ENCODE data around the gene PROC.
"Not testable (repeated sequence)": the region's sequence is repeated elsewhere in the genome, so short reads cannot be mapped to it uniquely, and the experiment has no call there.

PROC gene

DNA sequence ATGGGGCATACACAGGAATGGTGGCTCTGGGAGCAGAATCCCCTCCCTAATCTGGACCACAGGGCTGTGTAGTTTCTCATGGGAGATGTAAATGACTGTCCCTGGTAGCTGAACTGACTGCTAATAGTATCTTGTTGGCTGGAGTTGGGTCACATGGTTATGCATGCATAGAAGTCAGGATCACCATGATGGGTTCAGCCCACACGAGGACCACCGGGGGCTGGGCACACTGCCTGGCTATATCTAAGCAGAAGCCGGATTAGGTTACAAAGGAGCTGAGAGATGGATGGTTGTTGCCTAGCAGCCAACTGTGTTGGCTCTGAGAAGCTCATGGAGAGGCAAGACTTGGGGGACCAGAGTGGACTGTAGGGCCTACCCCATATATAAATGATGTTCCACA lies 23.7 kb upstream of the PROC start:
- no peak for DNase-seq (ENCODE audit: low spot score)

- no peak for DNase-seq (ENCODE audit: low spot score)
These were observed 20.5 kb upstream of the PROC start for GRCh38 chr2:127397568-127398238.

DNA sequence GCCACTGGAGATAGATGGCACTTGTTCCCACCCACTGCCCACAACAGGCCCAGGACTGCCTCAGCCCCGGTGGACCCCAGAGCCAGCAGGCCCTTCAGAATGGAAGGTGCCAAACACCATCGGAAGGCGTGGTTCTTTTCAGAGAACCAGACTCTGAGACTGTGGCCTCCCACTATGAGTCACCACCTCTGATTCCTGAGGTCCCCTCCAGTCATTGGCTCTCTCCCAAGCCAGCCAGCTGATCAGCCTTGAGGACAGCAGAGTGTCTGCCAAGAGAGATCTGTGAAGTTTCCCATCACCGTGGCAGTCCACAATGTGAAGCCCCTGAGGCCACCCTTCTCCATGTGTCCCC lies 20.0 kb upstream of the PROC start:
- DNase-seq (ENCODE audit: low spot score), result peak; percentile 92

DNA sequence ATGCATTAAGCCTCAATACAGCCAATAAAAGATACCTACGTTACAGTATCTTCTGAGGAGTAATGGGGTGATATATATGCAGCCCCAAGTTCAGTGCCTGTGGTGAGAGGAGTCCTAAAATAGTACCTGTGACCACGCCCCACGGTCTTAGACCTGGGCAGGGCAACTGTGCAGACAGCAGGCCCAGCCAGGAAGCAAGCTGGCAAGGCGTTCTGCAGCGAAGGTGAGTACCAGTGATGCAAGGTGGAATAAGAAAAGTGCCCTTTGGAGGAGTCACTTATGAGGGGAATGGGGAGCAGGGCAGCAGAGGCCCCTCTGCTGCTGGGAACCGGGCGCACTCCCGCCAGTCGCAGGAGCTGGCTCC lies 17.7 kb upstream of the PROC start:
- no peak for DNase-seq (ENCODE audit: low spot score)

GRCh38 chr2:127400897-127401756 lies 17.1 kb upstream of the PROC start:
- DNase-seq (ENCODE audit: low spot score), result no peak

GRCh38 chr2:127401757-127402695 lies 16.2 kb upstream of the PROC start:
- no peak for DNase-seq (ENCODE audit: low spot score)

GRCh38 chr2:127403460-127403859 lies 14.8 kb upstream of the PROC start:
- DNase-seq (ENCODE audit: low spot score), result no peak

DNA sequence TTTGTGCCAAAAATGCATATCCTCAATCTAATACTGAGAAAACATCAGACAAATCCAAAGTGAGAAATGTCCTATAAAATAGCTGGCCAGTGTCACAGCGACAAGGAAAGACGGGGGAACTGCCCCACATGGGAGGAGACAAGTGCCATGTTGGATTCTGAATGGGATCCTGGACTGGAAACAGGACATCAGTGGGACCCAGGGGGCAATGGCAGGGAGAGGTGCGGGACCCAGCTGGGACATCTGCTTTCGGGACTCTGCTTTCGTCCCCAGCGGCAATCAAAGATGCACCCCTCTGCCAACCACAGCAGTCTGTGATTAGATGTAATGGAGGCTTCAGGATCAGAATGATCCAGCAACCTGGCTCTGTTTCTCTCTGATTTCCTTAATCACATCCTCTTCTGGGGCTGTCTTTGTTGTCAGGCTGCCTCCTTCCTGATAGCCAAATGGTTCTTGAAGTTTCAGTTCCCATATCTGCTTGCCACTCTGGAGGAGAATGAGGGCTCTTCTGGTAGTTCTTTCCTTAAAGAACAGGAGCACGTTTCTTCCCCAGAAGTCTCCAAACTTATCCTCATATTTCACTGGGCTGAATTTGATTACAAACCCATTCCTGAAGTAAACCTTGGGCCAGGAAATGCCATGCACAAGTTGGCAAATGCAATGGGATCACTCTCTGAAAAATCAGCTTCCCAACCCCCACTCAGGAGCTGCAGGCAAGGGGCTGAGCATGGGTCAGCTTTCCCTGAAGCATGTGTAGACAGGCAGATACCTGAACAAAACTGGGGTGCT lies 13.6 kb upstream of the PROC start:
- no peak for DNase-seq (ENCODE audit: low spot score)

- DNase-seq (ENCODE audit: low spot score), result no peak
These were observed 13.0 kb upstream of the PROC start for GRCh38 chr2:127405255-127405610.

DNA sequence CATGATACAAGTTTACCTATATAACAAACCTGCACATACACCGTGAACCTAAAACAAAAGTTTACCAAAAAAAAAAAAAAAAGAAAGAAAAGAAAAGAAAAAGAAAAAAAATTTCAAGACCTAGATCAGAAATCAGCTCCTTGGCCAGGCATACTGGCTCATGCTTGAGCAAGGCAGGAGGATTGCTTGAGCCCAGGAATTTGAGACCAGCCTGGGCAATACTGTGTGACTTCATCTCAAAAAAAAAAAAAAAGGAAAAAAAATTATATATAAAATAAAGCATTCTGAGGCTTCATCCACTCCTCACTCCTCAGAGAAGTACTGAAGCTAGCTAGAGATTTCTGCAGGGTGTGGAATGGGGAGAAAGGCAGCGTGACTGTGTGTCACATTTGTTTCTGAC lies 11.8 kb upstream of the PROC start:
- no peak for DNase-seq (ENCODE audit: low spot score)

DNA sequence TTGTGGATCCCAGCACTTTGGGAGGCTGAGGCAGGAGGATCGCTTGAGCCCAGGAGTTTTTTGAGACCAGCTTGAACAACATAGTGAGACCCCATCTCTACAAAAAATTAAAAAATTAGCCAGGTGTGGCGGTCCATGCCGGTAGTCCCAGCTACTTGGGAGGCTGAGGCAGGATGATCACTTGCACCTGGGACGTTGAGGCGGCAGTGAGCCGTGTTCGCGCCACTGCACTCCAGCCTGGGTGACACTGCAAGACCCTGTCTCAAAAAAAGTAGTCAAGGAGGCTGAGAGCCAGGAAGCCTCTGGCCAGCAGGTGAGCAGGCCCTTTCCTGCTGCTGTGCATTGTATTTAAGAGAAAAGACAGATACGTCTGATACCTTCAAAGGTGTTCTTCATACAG lies 11.1 kb upstream of the PROC start:
- DNase-seq (ENCODE audit: low spot score), result no peak

DNA sequence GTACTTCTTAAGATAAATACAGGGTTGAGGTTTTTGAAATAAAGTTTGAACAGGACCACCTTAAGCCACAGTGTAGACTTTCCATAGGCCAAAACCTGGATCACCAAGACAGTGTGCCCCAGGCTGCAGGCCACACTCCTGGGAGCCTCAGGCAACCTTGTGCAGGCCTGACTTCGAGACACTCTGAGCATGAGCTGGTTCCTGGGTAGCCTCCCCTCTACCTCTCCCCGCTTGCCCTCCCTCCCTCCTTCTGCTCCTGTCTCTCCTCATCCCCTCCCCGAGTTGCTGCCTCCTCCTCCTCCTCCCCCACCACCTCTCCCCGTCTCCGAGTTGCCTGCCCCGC lies 10.6 kb upstream of the PROC start:
- no peak for DNase-seq (ENCODE audit: low spot score)

- DNase-seq (ENCODE audit: low spot score), result peak; percentile 97
These were observed 10.0 kb upstream of the PROC start for GRCh38 chr2:127408004-127408806.

DNA sequence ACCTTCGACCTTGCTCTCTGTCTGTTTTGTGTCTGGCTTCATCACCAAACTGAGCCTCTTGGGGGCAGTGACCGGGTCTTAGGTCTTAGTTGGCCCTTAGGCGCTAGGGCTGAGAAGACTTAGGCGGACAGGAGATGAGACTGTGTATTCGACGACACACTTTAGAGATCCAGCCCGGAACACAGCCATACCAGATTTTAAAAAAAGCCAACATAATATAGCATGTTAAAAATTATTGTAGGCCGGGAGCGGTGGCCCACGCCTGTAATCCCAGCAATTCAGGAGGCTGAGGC lies 9.5 kb upstream of the PROC start:
- no peak for DNase-seq (ENCODE audit: low spot score)

- DNase-seq (ENCODE audit: low spot score), result not testable (repeated sequence)
These were observed 8.5 kb upstream of the PROC start for GRCh38 chr2:127409716-127410115.

DNA sequence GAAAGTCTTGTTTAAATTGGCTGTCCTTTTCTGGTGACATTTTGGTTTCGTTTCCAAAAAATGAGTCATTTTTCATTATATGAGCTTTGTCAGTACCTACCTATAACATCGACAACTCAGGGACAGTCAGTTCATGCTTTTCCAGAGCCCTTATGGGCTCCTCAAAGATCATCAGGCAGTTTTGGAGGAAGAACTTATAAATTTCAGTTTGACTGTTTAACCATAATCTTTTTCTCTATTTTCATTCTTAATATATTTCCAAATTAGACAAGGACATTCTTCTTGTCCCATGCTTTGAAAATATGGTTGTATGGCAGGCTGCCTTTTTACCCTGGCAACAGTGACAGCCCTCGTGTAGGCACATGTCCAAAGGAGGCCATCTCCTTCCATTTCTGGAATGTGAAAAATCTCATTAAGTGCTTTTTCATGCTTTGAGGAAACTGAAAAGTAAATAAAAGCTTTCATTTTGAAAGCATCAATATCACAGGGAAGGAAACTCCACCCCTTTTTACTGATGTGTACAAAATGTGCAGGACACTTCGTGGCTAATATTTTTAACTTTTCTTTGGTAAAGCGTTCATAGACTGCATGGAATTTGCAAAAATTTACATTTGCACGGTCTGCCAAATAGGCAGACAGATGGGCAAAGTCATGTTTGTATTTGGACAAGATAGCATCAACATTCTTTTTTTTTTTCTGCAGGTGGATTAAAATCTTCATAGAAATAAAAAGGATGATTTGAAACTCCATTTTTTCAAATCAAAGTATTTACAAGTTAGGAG lies 7.2 kb upstream of the PROC start:
- peak; percentile 72 for DNase-seq (ENCODE audit: low spot score)

DNA sequence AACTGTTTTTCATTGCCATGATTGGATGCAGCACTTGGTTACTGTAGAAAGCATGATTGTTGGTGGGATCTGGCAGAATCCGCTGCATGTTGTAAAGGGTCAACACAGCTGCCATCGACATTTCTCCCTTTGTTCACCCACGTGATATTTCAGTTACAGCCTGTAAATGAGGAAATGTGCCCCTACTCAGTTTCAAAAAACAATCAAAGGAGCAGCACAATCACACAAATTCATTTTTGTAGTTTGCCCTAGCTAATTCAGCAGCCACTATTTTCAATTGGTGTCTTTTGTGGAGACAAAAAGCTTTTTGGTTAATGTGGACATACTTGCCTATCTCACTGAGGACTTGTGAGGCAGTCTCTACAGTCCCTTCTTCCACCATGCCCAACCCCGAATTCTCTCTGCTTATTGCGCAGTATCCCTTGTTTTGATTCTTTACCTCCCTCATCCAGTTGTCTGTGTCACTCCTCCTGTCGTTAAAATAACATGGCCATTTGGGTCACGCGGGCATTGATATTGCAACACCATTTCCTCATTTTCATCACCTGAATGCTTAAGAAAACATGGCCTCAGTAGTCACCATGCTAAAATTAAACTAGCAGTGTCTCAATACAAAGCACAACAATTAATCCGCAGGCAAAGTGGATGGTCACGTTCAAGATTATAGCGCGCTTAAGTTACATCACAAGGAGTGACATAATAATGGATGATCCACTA lies 6.4 kb upstream of the PROC start:
- DNase-seq (ENCODE audit: low spot score), result no peak

DNA sequence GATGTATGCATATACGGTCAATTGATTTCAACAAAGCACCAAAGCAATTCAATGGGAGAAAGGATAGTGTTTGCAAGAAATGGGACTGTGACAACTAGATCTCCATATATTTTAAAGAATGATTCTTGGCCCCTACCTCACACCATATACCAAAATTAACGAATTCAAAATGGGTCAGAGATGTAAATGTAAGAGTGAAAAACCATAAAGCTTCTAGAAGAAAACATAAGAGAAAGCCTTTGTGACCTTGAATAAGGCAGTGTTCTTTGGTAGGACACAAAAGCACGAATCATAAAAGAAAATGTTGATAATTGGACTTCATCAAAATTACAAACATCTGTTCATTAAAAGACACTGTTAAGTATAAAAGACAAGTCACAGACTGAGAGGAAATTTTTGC lies 5.0 kb upstream of the PROC start:
- DNase-seq (ENCODE audit: low spot score), result no peak

- DNase-seq (ENCODE audit: low spot score), result no peak
These were observed 4.2 kb upstream of the PROC start for GRCh38 chr2:127413782-127414637.

Measured in GM03348 (cell line).